Measurements from ENCODE around the gene LPO.

Gene LPO

GRCh38 chr17:58242171-58242784 lies 3.9 kb downstream of the LPO start:
- no peak for TF ChIP-seq CTCF (IDR thresholded peaks at IDR 0.05; ENCODE audit: control extremely low read depth, extremely low read depth, low read depth, missing control alignments)
- ChIA-PET POLR2A (interaction anchor here (0.6 kb wide), 1 partner anchor 412 kb away, joined by 6 read pairs; no protein-coding TSS in a partner anchor), CTCF (interaction anchor here (0.7 to 1.9 kb wide), 5 partner anchors 8 to 42 kb away, joined by 3 to 9 read pairs (median 4); no protein-coding TSS in a partner anchor)
- DNase-seq (ENCODE audit: extremely low spot score): no peak

GRCh38 chr17:58244963-58245362 lies 6.6 kb downstream of the LPO start:
- TF ChIP-seq CTCF (IDR thresholded peaks at IDR 0.05; ENCODE audit: control extremely low read depth, extremely low read depth, low read depth, missing control alignments): no peak
- POLR2A ChIA-PET: no interaction called here
- CTCF ChIA-PET: interaction anchor here (0.8 to 1.8 kb wide), 3 partner anchors 12 to 45 kb away, joined by 3 to 6 read pairs (median 3); partner anchors contain the start of gene MKS1

GRCh38 chr17:58245428-58246103 lies 7.2 kb downstream of the LPO start:
- POLR2A ChIA-PET: no interaction called here
- no peak for TF ChIP-seq CTCF (IDR thresholded peaks at IDR 0.05; ENCODE audit: control extremely low read depth, extremely low read depth, low read depth, missing control alignments)
- DNase-seq (ENCODE audit: extremely low spot score): no peak
- CTCF ChIA-PET: interaction anchor here (0.8 to 1.8 kb wide), 3 partner anchors 13 to 46 kb away, joined by 3 to 6 read pairs (median 3); partner anchors contain the start of gene MKS1

More at GRCh38 chr17:58244963-58245362, 6.6 kb downstream of the LPO start:
- no peak for DNase-seq (ENCODE audit: extremely low spot score)

GRCh38 chr17:58246104-58246740 lies 7.8 kb downstream of the LPO start:
- no peak for TF ChIP-seq CTCF (IDR thresholded peaks at IDR 0.05; ENCODE audit: control extremely low read depth, extremely low read depth, low read depth, missing control alignments)
- ChIA-PET POLR2A (no interaction called here), CTCF (interaction anchor here (1.1 to 4.9 kb wide), 7 partner anchors 10 to 187 kb away, joined by 3 to 77 read pairs (median 4); partner anchors contain the start of gene RNF43)
- DNase-seq (ENCODE audit: extremely low spot score): no peak

- no peak for TF ChIP-seq CTCF (IDR thresholded peaks at IDR 0.05; ENCODE audit: control extremely low read depth, extremely low read depth, low read depth, missing control alignments)
- ChIA-PET CTCF (interaction anchor here (1.1 to 4.9 kb wide), 8 partner anchors 9 to 187 kb away, joined by 3 to 77 read pairs (median 4); partner anchors contain the start of gene RNF43), POLR2A (no interaction called here)
- DNase-seq (ENCODE audit: extremely low spot score): no peak
These were observed 8.4 kb downstream of the LPO start for GRCh38 chr17:58246781-58247180.
